ENCODE measurements around the gene KIAA1549. TPM values are rescaled to one million over a fixed set of nuclear protein-coding genes. Genes with fewer than 3 reads are reported as not detected.

Gene KIAA1549
- total and polyA plus RNA-seq, 5 donors from 2014 or later, result 0.10 TPM; not detected in 4

GRCh38 chr7:138878856-138879255 is 102.3 kb downstream of the KIAA1549 start:
- Histone ChIP-seq H3K36me3 (ENCODE audit: control insufficient read depth, insufficient read depth, low read length) (no peaks in the 10 kb centered on the region), H3K4me1 (ENCODE audit: control insufficient read depth, insufficient read depth, low read length, poor library complexity, severe bottlenecking) (peaks cover 11% of the 10 kb centered on the region), H3K4me3 (ENCODE audit: low read depth, low read length) (no peak overlapping the region), H3K27me3 (ENCODE audit: control insufficient read depth, insufficient read depth, low read length) (no peaks in the 10 kb centered on the region), H3K9me3 (ENCODE audit: control insufficient read depth in 2 of 2, low read length in 2 of 2) (no peaks in the 10 kb centered on the region), H3K27ac (ENCODE audit: insufficient read depth, low read length, poor library complexity, severe bottlenecking) (no peak overlapping the region)
- ATAC-seq (ENCODE audit: low read depth in 2 of 2) (no peak), DNase-seq (no peak)
- H3K9me3 Mint-ChIP-seq, result no peaks in the 10 kb centered on the region
- H3K4me3 Mint-ChIP-seq, result no peak overlapping the region
- no peaks in the 10 kb centered on the region for H3K36me3 Mint-ChIP-seq
- peak overlapping the region in 1 of 3 donors; percentile 6 for H3K27ac Mint-ChIP-seq
- H3K4me1 Mint-ChIP-seq, result peaks cover 16 to 29% (median 22%) of the 10 kb centered on the region in 4 donors
- no peaks in the 10 kb centered on the region for H3K27me3 Mint-ChIP-seq

GRCh38 chr7:138878051-138878450 is 103.1 kb downstream of the KIAA1549 start:
- Histone ChIP-seq H3K27me3 (ENCODE audit: control insufficient read depth, insufficient read depth, low read length) (no peaks in the 10 kb centered on the region), H3K36me3 (ENCODE audit: control insufficient read depth, insufficient read depth, low read length) (no peaks in the 10 kb centered on the region), H3K9me3 (ENCODE audit: control insufficient read depth in 2 of 2, low read length in 2 of 2) (no peaks in the 10 kb centered on the region), H3K27ac (ENCODE audit: insufficient read depth, low read length, poor library complexity, severe bottlenecking) (no peak overlapping the region), H3K4me3 (ENCODE audit: low read depth, low read length) (no peak overlapping the region), H3K4me1 (ENCODE audit: control insufficient read depth, insufficient read depth, low read length, poor library complexity, severe bottlenecking) (peaks cover 11% of the 10 kb centered on the region)
- Mint-ChIP-seq H3K9me3 (no peaks in the 10 kb centered on the region), H3K4me3 (no peak overlapping the region), H3K4me1 (peaks cover 16 to 29% (median 22%) of the 10 kb centered on the region in 4 donors), H3K36me3 (no peaks in the 10 kb centered on the region), H3K27ac (no peak overlapping the region), H3K27me3 (no peaks in the 10 kb centered on the region)
- ATAC-seq (ENCODE audit: low read depth in 2 of 2) (no peak), DNase-seq (no peak)

GRCh38 chr7:138876326-138876725 is 104.9 kb downstream of the KIAA1549 start:
- H3K36me3 Mint-ChIP-seq, result no peaks in the 10 kb centered on the region
- no peak overlapping the region for H3K4me3 Mint-ChIP-seq
- no peaks in the 10 kb centered on the region for H3K9me3 Mint-ChIP-seq
- peaks cover 11% of the 10 kb centered on the region for H3K4me1 ChIP-seq (ENCODE audit: control insufficient read depth, insufficient read depth, low read length, poor library complexity, severe bottlenecking)
- no peak for DNase-seq
- no peaks in the 10 kb centered on the region for H3K27me3 ChIP-seq (ENCODE audit: control insufficient read depth, insufficient read depth, low read length)
- H3K27ac Mint-ChIP-seq, result peak overlapping the region in 1 of 3 donors; percentile 88
- H3K27me3 Mint-ChIP-seq, result peaks cover 1% of the 10 kb centered on the region
- H3K36me3 ChIP-seq (ENCODE audit: control insufficient read depth, insufficient read depth, low read length), result no peaks in the 10 kb centered on the region
- ATAC-seq (ENCODE audit: low read depth in 2 of 2), result no peak
- no peaks in the 10 kb centered on the region for H3K9me3 ChIP-seq (ENCODE audit: control insufficient read depth in 2 of 2, low read length in 2 of 2)
- H3K4me1 Mint-ChIP-seq, result peaks cover 7 to 29% (median 16%) of the 10 kb centered on the region in 4 donors
- peak overlapping the region; percentile 30 for H3K27ac ChIP-seq (ENCODE audit: insufficient read depth, low read length, poor library complexity, severe bottlenecking)
- H3K4me3 ChIP-seq (ENCODE audit: low read depth, low read length), result no peak overlapping the region

- H3K27ac Mint-ChIP-seq, result peak overlapping the region; percentile 16 to 90 (median 88)
- Histone ChIP-seq H3K36me3 (ENCODE audit: control insufficient read depth, insufficient read depth, low read length) (no peaks in the 10 kb centered on the region), H3K27me3 (ENCODE audit: control insufficient read depth, insufficient read depth, low read length) (no peaks in the 10 kb centered on the region), H3K4me3 (ENCODE audit: low read depth, low read length) (peak overlapping the region; percentile 43), H3K9me3 (ENCODE audit: control insufficient read depth in 2 of 2, low read length in 2 of 2) (no peaks in the 10 kb centered on the region), H3K27ac (ENCODE audit: insufficient read depth, low read length, poor library complexity, severe bottlenecking) (peak overlapping the region; percentile 30), H3K4me1 (ENCODE audit: control insufficient read depth, insufficient read depth, low read length, poor library complexity, severe bottlenecking) (peaks cover 11% of the 10 kb centered on the region)
- H3K9me3 Mint-ChIP-seq, result no peaks in the 10 kb centered on the region
- peaks cover 6% of the 10 kb centered on the region for H3K27me3 Mint-ChIP-seq
- peak; percentile 99 for ATAC-seq (ENCODE audit: low read depth in 2 of 2)
- no peaks in the 10 kb centered on the region for H3K36me3 Mint-ChIP-seq
- DNase-seq, result peak; percentile 20 to 90 (median 77)
- H3K4me3 Mint-ChIP-seq, result peak overlapping the region in 2 of 4 donors; percentile 52 to 56
- peaks cover 7 to 29% (median 16%) of the 10 kb centered on the region in 4 donors for H3K4me1 Mint-ChIP-seq
Observed at GRCh38 chr7:138875794-138876193, 105.4 kb downstream of the KIAA1549 start.

- Histone ChIP-seq H3K4me3 (ENCODE audit: low read depth, low read length) (no peak overlapping the region), H3K27me3 (ENCODE audit: control insufficient read depth, insufficient read depth, low read length) (no peaks in the 10 kb centered on the region), H3K36me3 (ENCODE audit: control insufficient read depth, insufficient read depth, low read length) (no peaks in the 10 kb centered on the region), H3K27ac (ENCODE audit: insufficient read depth, low read length, poor library complexity, severe bottlenecking) (no peak overlapping the region), H3K4me1 (ENCODE audit: control insufficient read depth, insufficient read depth, low read length, poor library complexity, severe bottlenecking) (peaks cover 11% of the 10 kb centered on the region), H3K9me3 (ENCODE audit: control insufficient read depth in 2 of 2, low read length in 2 of 2) (no peaks in the 10 kb centered on the region)
- no peaks in the 10 kb centered on the region for H3K36me3 Mint-ChIP-seq
- H3K4me3 Mint-ChIP-seq, result no peak overlapping the region
- peaks cover 6% of the 10 kb centered on the region for H3K27me3 Mint-ChIP-seq
- no peak for ATAC-seq (ENCODE audit: low read depth in 2 of 2)
- peaks cover 7 to 25% (median 16%) of the 10 kb centered on the region in 4 donors for H3K4me1 Mint-ChIP-seq
- no peak for DNase-seq
- H3K27ac Mint-ChIP-seq, result peak overlapping the region in 1 of 3 donors; percentile 25
- H3K9me3 Mint-ChIP-seq, result no peaks in the 10 kb centered on the region
Observed at GRCh38 chr7:138873220-138873892, 107.8 kb downstream of the KIAA1549 start.

GRCh38 chr7:138872576-138872975 is 108.6 kb downstream of the KIAA1549 start:
- no peak overlapping the region for H3K27ac ChIP-seq (ENCODE audit: insufficient read depth, low read length, poor library complexity, severe bottlenecking)
- no peak overlapping the region for H3K4me3 ChIP-seq (ENCODE audit: low read depth, low read length)
- H3K4me1 Mint-ChIP-seq, result peaks cover 7 to 25% (median 16%) of the 10 kb centered on the region in 4 donors
- H3K27me3 ChIP-seq (ENCODE audit: control insufficient read depth, insufficient read depth, low read length), result no peaks in the 10 kb centered on the region
- no peaks in the 10 kb centered on the region for H3K36me3 Mint-ChIP-seq
- H3K27ac Mint-ChIP-seq, result no peak overlapping the region
- H3K4me1 ChIP-seq (ENCODE audit: control insufficient read depth, insufficient read depth, low read length, poor library complexity, severe bottlenecking), result peaks cover 11% of the 10 kb centered on the region
- DNase-seq (no peak), ATAC-seq (ENCODE audit: low read depth in 2 of 2) (no peak)
- no peaks in the 10 kb centered on the region for H3K36me3 ChIP-seq (ENCODE audit: control insufficient read depth, insufficient read depth, low read length)
- H3K9me3 Mint-ChIP-seq, result no peaks in the 10 kb centered on the region
- no peak overlapping the region for H3K4me3 Mint-ChIP-seq
- no peaks in the 10 kb centered on the region for H3K9me3 ChIP-seq (ENCODE audit: control insufficient read depth in 2 of 2, low read length in 2 of 2)
- H3K27me3 Mint-ChIP-seq, result peaks cover 6% of the 10 kb centered on the region

GRCh38 chr7:138871814-138872090 is 109.4 kb downstream of the KIAA1549 start:
- no peak overlapping the region for H3K4me3 ChIP-seq (ENCODE audit: low read depth, low read length)
- no peaks in the 10 kb centered on the region for H3K9me3 ChIP-seq (ENCODE audit: control insufficient read depth in 2 of 2, low read length in 2 of 2)
- no peak for DNase-seq
- ATAC-seq (ENCODE audit: low read depth in 2 of 2), result no peak
- H3K36me3 ChIP-seq (ENCODE audit: control insufficient read depth, insufficient read depth, low read length), result no peaks in the 10 kb centered on the region
- Mint-ChIP-seq H3K4me3 (no peak overlapping the region), H3K27me3 (peaks cover 6% of the 10 kb centered on the region), H3K9me3 (no peaks in the 10 kb centered on the region), H3K36me3 (no peaks in the 10 kb centered on the region), H3K4me1 (peaks cover 7 to 25% (median 16%) of the 10 kb centered on the region in 4 donors), H3K27ac (no peak overlapping the region)
- H3K4me1 ChIP-seq (ENCODE audit: control insufficient read depth, insufficient read depth, low read length, poor library complexity, severe bottlenecking), result peaks cover 11% of the 10 kb centered on the region
- H3K27ac ChIP-seq (ENCODE audit: insufficient read depth, low read length, poor library complexity, severe bottlenecking), result no peak overlapping the region
- no peaks in the 10 kb centered on the region for H3K27me3 ChIP-seq (ENCODE audit: control insufficient read depth, insufficient read depth, low read length)

Data from CD4-positive, CD25-positive, alpha-beta regulatory T cell (primary cell).